ENCODE data around the gene IL4R. TPM values are rescaled to one million over a fixed set of nuclear protein-coding genes. Genes with fewer than 3 reads are reported as not detected.
A peak's percentile ranks its signal among the peaks of the same experiment; 100 is the strongest.

Gene IL4R
- total RNA-seq, 2 experiments from 2014 or later: 183 to 190 TPM

DNA sequence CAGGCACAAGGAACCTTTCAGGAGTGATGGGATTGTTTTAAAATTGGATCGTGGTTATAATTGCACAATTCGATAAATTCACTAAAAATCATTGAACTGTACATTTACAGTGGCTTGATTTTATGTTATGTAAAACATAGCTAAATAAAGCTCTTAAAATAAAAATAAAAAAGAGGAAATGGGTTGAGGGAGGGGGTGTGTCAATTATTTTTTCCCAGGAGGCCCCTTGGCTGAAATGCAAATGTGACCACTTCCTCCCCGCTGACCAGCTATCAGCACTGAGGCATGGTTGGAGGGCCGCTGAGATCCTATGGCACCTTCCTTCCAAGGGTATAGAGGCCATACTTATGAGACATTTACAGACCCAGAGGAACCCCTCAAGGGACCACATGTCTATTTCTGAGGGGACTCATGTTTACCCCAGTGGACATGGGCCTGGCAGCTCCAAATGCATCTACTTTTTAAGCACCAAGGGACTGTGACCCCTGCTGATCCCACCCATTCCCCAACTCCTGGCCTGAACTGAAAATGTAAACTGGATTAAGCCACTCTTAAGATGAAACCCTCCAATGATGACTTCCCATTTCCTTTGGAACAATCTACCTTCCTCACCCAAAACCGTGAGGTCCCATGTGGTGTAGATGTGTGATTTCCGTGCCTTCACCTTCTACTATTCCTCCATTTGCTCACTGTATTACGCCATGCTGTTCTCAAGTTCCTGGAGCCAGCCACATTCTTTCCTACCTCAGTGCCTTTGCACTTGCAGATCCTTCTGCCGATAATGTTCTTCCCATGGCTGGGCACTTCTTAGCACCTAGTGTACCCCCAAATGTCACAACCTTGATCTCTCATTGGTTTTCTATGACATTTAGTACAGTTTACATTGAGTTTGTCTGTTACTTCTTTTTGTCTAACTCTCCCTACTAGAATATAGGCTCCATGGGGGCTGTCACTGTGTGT lies 85.4 kb downstream of the IL4R start:
- no peaks in the 10 kb centered on the region for H3K27me3 Mint-ChIP-seq
- no peak overlapping the region for H3K4me3 Mint-ChIP-seq
- H3K36me3 Mint-ChIP-seq: peaks cover 39% of the 10 kb centered on the region
- H3K27ac Mint-ChIP-seq: peak overlapping the region; percentile 55
- peaks cover 23% of the 10 kb centered on the region for H3K9me3 Mint-ChIP-seq
- DNase-seq: no peak
- peaks cover 37% of the 10 kb centered on the region for H3K4me1 Mint-ChIP-seq

DNA sequence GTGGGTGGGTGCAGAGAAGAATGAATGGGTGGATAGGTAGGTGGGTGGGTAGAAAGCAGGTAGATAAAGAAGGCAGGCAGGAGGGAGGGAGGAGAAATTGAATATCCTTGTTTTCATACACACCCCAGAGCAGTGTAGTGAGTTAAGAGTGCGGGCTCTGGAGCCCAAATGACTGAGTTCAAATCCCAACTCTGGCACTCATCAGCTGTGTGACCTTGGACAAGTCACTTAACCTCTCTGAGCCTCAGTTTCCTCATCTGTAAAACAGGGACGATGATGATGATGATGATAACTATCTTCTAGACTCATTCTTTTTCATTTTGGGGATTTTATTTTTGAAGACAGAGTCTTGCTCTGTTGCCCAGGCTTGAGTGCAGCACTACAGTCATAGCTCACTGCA lies 86.2 kb downstream of the IL4R start:
- Mint-ChIP-seq H3K27me3 (no peaks in the 10 kb centered on the region), H3K9me3 (peaks cover 16% of the 10 kb centered on the region), H3K27ac (no peak overlapping the region), H3K4me3 (no peak overlapping the region), H3K4me1 (peaks cover 36% of the 10 kb centered on the region), H3K36me3 (peaks cover 38% of the 10 kb centered on the region)
- DNase-seq: no peak

DNA sequence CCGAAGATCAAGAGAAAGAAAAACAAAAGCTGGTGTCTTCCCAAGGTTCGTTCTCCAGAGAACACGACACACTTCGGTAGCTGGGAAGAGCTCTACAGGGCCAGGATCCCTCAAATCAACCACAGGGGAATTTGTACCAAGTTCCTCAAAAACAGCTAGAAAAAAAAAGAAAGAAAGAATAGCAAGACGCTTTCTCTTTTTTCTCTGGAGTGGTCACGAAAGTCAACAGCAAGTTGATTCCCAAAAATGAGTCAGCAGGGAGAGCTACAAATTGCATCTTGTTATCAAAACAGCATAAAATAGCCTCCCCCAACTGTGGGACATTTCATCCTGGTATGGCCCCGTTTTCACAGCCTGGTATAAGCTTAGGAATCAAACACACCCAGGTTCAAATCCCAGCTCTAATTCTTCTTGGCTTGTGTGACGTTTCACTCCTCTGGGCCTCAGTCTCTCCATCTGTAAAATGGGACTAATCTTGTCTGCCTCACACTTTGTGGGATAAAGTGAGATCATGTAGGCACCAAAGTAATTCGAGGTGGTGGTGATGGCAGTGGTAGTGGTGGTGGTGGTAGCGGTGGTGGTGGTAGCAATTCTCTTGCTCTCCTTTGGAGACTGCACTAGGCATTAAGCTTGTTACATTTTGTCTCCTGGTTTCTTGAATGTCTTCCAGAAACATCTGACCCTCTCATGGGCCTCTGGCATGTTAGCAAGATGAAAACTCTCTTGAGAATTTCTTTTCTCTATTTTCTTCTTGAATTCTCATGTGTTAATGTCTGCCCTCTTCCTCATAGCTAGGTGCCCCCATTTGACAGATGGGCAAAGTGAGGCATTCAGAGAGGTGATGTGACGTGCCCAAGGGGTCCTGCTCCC lies 87.2 kb downstream of the IL4R start:
- peak overlapping the region; percentile 98 for H3K4me3 Mint-ChIP-seq
- H3K9me3 Mint-ChIP-seq: peaks cover 8% of the 10 kb centered on the region
- no peak for DNase-seq
- no peaks in the 10 kb centered on the region for H3K27me3 Mint-ChIP-seq
- H3K36me3 Mint-ChIP-seq: peaks cover 42% of the 10 kb centered on the region
- peak overlapping the region; percentile 98 for H3K27ac Mint-ChIP-seq
- H3K4me1 Mint-ChIP-seq: peaks cover 38% of the 10 kb centered on the region

DNA sequence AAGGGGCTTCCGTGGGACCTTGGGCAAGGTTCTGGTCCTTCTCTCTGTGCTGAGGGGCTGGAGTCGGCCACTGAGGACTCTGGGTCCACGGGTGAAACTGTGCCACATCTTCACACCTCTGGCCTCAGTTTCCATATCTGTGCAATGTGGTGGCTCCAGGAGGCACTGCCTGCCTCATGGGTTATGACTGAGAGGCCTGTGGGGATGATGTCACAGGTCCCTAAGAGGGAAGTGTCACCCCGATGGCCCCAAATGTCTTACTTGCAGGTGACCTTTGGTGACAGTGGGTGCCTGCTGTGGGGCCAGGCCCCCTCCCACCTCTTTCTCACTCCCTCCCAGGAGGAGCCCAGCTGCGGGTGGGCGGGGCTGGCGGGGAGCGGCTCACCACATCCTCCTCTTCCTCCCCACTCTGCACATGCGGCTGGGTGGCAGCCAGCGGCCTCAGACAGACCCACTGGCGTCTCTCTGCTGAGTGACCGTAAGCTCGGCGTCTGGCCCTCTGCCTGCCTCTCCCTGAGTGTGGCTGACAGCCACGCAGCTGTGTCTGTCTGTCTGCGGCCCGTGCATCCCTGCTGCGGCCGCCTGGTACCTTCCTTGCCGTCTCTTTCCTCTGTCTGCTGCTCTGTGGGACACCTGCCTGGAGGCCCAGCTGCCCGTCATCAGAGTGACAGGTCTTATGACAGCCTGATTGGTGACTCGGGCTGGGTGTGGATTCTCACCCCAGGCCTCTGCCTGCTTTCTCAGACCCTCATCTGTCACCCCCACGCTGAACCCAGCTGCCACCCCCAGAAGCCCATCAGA lies 88.2 kb downstream of the IL4R start, which contains the start of gene IL21R:
TSS of gene IL21R (plus strand) at position 407 of the 801 bp plus-strand sequence. CDS start 27,898 bp downstream, outside the sequence.
- DNase-seq: peak; percentile 91
- H3K4me3 Mint-ChIP-seq: peak within 1 kb of the TSS; percentile 98
- H3K36me3 Mint-ChIP-seq: peaks cover 51% of the 10 kb centered on the region
- peaks cover 48% of the 10 kb centered on the region for H3K4me1 Mint-ChIP-seq
- peaks cover 7% of the 10 kb centered on the region for H3K9me3 Mint-ChIP-seq
- no peaks in the 10 kb centered on the region for H3K27me3 Mint-ChIP-seq
- peak within 1 kb of the TSS; percentile 98 for H3K27ac Mint-ChIP-seq

DNA sequence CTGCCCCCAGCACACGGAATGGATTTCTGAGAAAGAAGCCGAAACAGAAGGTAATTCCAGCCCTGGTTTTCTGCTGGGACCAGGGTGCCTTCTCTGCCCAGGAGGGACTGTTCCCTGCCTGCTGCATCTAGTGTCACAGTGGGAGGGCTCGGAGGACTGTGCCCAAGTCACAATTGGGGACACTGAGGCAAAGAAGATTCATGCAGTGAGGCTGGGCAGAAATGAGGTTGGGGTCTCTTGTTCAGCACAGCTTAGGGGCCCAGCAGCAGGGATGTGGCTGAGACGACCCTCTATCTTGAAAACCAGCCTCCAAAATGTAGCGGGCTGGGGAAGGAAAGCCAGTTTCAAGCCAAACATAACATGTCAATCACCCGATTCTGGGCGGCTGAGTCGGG lies 88.8 kb downstream of the IL4R start:
- Mint-ChIP-seq H3K4me3 (peak overlapping the region; percentile 98), H3K27ac (peak overlapping the region; percentile 98), H3K4me1 (peaks cover 53% of the 10 kb centered on the region), H3K27me3 (no peaks in the 10 kb centered on the region), H3K36me3 (peaks cover 56% of the 10 kb centered on the region), H3K9me3 (peaks cover 7% of the 10 kb centered on the region)
- peak; percentile 46 for DNase-seq

DNA sequence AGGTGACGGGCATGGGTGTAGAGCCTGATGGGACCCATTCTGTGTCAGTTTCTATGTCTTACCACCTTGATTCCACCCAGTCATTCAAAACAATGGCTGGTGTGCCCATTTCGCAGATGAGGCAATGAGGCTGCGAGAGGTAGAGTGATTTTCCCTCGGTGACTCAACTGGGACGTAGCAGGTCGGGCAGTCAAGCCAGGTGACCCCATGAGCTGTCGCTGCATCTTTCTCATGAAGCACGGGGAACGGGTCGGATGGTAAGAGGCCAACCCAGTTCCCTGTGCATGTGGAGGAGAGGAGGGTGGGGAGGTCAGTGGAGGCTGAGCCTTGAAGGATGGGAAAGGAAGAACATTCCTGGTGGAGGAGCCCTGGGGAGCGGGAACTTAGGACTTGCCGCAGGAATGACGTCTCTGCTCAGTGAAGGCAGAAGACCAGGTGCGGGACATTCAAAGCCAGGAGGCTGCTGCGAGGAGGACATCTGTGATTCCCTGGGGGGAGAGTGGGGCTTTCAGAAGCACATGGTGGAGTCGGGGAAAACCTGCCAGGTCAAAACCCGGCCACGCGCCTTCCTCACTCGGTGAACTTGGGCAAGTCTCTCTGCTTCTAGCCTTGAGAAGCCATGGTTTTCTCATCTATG lies 89.3 kb downstream of the IL4R start:
- Mint-ChIP-seq H3K4me3 (peak overlapping the region; percentile 98), H3K27ac (peak overlapping the region; percentile 98), H3K9me3 (peaks cover 7% of the 10 kb centered on the region), H3K27me3 (no peaks in the 10 kb centered on the region), H3K4me1 (peaks cover 58% of the 10 kb centered on the region), H3K36me3 (peaks cover 61% of the 10 kb centered on the region)
- peak; percentile 40 for DNase-seq

DNA sequence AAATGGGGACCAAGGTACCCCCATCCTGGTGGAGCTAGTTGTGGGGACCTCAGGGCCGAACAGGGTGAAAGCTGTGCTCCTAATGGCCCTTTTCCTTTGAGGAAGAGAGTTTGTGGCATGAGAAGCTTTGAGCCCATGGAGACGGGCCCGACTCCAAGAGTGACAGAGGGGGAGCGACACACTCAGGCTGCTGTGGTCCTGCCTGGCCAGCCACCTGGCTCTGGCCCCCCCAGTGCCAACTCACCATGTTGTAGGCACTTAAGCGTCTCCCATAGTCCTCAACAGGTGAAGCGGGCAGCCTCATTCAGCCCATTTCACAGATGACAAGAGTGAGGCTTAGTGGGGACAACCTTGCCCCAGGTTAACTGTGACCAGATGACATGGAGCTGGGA lies 89.8 kb downstream of the IL4R start:
- DNase-seq: no peak
- Mint-ChIP-seq H3K36me3 (peaks cover 66% of the 10 kb centered on the region), H3K27ac (peak overlapping the region; percentile 98), H3K4me3 (peak overlapping the region; percentile 98), H3K9me3 (peaks cover 6% of the 10 kb centered on the region), H3K4me1 (peaks cover 63% of the 10 kb centered on the region), H3K27me3 (no peaks in the 10 kb centered on the region)

DNA sequence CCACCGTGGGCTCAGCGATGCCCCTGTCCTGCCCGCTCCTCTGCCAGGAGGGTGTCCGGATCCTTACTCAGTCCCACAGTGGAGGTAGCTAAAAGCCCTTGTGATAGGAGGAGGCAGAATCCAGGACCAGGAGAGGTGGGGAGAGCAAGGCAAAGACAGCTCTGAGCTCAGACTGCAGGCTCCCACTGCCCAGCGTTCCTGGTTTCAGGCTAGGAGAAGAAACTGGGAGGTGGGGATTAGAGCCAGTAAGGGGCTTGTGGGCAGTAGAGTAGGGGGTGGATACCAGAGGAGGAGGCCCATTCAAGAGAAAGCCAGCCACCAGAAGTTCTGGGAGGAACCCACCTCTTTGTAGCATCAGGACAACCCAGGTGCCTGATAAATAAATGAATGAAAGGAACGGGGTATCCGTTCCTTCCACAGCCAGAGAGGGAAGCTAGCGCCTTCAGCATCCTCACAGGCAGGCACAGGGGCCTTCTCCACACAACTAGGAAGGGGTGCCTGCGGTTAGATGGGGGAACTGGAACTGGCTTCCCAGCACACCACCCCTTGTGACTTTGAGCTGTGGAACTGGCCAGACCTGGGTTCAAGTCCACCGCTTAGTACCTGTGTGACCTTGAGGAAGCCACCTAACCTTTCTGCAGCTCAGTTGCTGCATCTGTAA lies 90.5 kb downstream of the IL4R start:
- DNase-seq: peak; percentile 38
- no peaks in the 10 kb centered on the region for H3K27me3 Mint-ChIP-seq
- H3K9me3 Mint-ChIP-seq: peaks cover 5% of the 10 kb centered on the region
- H3K27ac Mint-ChIP-seq: peak overlapping the region; percentile 98
- peak overlapping the region; percentile 98 for H3K4me3 Mint-ChIP-seq
- peaks cover 61% of the 10 kb centered on the region for H3K4me1 Mint-ChIP-seq
- H3K36me3 Mint-ChIP-seq: peaks cover 71% of the 10 kb centered on the region

DNA sequence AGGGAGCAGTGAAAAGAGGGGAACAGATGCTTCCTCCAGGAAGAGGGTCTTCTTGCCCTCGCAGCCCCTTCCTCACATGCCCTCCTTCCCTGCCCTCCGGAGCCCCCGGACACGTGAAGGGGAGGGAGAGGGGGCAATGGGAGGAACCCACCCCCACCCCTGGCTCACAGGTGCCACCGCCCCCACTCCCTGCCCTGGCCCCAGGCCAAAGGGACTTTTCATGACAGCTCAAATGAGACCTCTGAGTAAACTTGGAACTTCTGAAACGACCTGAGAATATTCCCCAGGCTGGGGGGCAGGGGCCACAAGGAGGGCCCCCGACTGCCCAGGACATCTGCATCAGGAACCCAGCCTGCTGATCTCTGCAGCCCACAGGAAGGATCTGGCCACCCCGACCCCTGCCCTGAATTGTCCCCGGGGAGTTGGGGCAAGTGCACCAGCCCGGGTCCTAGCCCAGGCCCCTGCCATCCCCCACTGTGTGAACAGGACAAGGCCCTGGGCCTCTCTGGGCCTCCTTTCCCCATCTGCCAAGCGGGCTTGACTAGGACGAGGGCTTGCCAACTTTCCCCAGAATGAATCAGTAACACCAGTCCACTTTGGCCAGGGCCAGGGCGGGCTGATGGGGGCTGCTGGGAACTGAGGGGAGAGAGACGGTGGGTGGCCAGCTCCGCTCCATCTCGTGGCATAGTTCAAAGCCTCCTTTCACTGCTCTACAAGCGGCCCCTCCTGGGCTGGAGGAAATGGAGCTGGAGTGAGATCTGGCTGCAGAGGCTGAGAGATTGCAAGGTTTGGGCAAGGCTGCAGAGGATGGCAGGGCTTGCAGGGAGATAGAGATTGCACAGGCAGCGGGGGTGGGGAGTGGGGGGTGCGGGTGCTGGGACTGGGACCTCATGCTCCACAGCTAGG lies 92.0 kb downstream of the IL4R start:
- H3K27ac Mint-ChIP-seq: peak overlapping the region; percentile 98
- peaks cover 58% of the 10 kb centered on the region for H3K4me1 Mint-ChIP-seq
- H3K9me3 Mint-ChIP-seq: peaks cover 4% of the 10 kb centered on the region
- H3K4me3 Mint-ChIP-seq: peak overlapping the region; percentile 98
- H3K27me3 Mint-ChIP-seq: no peaks in the 10 kb centered on the region
- peaks cover 83% of the 10 kb centered on the region for H3K36me3 Mint-ChIP-seq
- DNase-seq: peak; percentile 84

DNA sequence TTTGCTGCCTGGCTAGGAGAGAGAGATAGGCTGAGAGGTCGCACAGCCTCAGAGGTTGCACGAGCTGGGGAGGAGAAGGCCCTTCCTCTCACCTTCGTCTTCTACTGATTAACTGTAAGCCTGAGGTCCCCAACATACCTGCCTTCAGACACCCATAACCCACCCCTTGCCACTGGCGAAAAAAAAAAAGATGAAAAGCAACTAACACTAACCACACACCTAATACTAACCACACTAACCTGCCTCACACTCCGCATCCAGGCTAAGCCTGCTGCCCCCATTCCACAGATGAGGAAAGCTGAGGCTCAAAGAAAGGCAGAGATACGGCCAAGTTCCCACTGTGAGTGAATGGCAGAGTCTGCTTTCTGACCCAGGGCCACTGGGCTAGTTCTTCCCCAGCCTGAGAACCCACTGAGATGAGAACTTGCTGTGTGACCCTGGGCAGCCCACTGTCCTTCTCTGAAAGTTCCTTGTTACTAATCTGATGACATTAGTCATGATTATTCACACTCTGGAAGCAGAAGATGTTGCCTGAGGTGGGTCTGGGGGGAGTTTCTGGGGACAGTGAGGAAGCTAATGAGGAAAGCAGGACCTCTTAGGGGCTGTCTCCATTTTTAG lies 92.8 kb downstream of the IL4R start:
- peak overlapping the region; percentile 98 for H3K4me3 Mint-ChIP-seq
- peaks cover 91% of the 10 kb centered on the region for H3K36me3 Mint-ChIP-seq
- H3K4me1 Mint-ChIP-seq: peaks cover 55% of the 10 kb centered on the region
- H3K27me3 Mint-ChIP-seq: no peaks in the 10 kb centered on the region
- H3K9me3 Mint-ChIP-seq: peaks cover 9% of the 10 kb centered on the region
- DNase-seq: no peak
- peak overlapping the region; percentile 98 for H3K27ac Mint-ChIP-seq

DNA sequence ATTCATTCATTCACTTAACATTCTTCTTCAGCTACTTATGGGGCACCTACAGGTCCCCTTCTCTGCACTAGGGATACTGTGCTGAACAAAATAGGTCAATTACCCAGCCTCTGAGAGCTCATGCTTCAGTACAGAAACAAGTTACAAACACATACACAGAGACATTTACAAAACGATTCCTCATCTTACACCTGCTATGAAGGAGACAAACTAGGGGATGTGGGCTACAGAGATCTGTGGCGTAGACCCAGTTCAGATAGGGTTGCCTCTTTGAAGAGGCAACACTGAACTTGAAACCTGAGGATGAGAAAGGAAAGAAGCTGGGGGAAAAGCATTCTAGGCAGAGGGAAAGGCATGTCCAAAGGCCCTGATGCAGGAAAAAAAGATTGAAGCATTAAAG lies 93.4 kb downstream of the IL4R start:
- peaks cover 94% of the 10 kb centered on the region for H3K36me3 Mint-ChIP-seq
- H3K4me1 Mint-ChIP-seq: peaks cover 57% of the 10 kb centered on the region
- peaks cover 14% of the 10 kb centered on the region for H3K9me3 Mint-ChIP-seq
- no peaks in the 10 kb centered on the region for H3K27me3 Mint-ChIP-seq
- DNase-seq: no peak
- H3K27ac Mint-ChIP-seq: peak overlapping the region; percentile 98
- H3K4me3 Mint-ChIP-seq: peak overlapping the region; percentile 98

DNA sequence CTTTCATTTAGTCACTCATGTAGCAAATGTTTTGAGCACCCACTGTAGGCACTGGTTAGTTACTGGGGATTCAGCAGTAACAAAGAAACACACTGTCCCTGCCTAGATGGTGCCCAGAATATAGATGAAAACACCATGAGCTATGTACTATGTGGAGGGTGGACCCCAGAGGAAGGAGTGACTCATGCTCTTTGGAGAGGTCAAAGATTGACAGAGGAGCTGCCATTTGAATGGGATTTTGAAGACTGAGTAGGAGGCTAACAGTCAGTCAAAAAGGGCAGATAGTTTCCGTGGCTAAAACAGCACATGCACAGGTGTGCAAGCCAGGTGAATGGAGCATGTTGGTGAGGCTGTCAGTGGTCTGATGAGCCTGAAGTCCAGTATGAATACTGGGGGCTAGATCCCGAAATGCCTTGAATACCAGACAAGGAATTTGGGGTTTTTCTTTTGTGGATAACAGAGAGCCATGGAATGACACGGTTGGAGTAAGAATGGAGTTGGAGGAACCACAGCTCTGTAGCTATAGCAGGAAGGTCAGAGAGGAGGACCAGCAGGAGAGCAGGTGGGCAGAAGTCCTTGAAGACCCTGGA lies 94.3 kb downstream of the IL4R start:
- Mint-ChIP-seq H3K4me3 (peak overlapping the region; percentile 98), H3K9me3 (peaks cover 24% of the 10 kb centered on the region), H3K27me3 (no peaks in the 10 kb centered on the region), H3K27ac (peak overlapping the region; percentile 98), H3K4me1 (peaks cover 65% of the 10 kb centered on the region), H3K36me3 (peaks cover 94% of the 10 kb centered on the region)
- DNase-seq: peak; percentile 69

Measured in activated naive CD8-positive, alpha-beta T cell treated with anti-CD3 and anti-CD28 coated beads for 36 hours (primary cell).